Karpas-422 (cell line): ENCODE measurements around the gene FBXL7. TPM values are rescaled to one million over a fixed set of nuclear protein-coding genes. Genes with fewer than 3 reads are reported as not detected.

Experiments used
- DNase-seq: peaks from one replicate; pipeline ENCODE4 v3.0.0-alpha.2; 2015
- H2AFZ ChIP-seq: fragments of 200-600 bp; sonication (generic); 2 replicates; pipeline ENCODE4 v1.6.1; 2014; ENCODE audit warnings: antibody characterized with exemption, low read length, mixed read lengths
- H3K27ac ChIP-seq: fragments of 200-600 bp; sonication (generic); 2 replicates; pipeline ENCODE4 v1.5.1; 2014; ENCODE audit warnings: mild to moderate bottlenecking, low read length, moderate library complexity
- H3K27me3 ChIP-seq: fragments of 200-600 bp; sonication (generic); 2 replicates; pipeline ENCODE4 v1.6.1; 2014; ENCODE audit warnings: low read length, mixed read lengths
- H3K36me3 ChIP-seq: fragments of 200-600 bp; sonication (generic); 2 replicates; pipeline ENCODE4 v1.6.1; 2014; ENCODE audit warnings: low read length, mixed read lengths; ENCODE audit not compliant: insufficient read depth
- H3K4me1 ChIP-seq: fragments of 200-600 bp; sonication (generic); 2 replicates; pipeline ENCODE4 v1.6.1; 2014; ENCODE audit warnings: mild to moderate bottlenecking, low read length, mixed read lengths
- H3K4me2 ChIP-seq: fragments of 200-600 bp; sonication (generic); 2 replicates; pipeline ENCODE4 v1.6.1; 2014; ENCODE audit warnings: low read length, low read depth, mild to moderate bottlenecking; ENCODE audit not compliant: poor library complexity, severe bottlenecking
- H3K4me3 ChIP-seq: fragments of 200-600 bp; sonication (generic); 2 replicates; pipeline ENCODE4 v1.5.1; 2014; ENCODE audit warnings: mild to moderate bottlenecking, antibody characterized with exemption, low read length, mixed read lengths
- H3K79me2 ChIP-seq: fragments of 200-600 bp; sonication (generic); 2 replicates; pipeline ENCODE4 v1.6.1; 2014; ENCODE audit warnings: mild to moderate bottlenecking, low read length, mixed read lengths
- H3K9ac ChIP-seq: fragments of 200-600 bp; sonication (generic); 2 replicates; pipeline ENCODE4 v1.6.0; 2014; ENCODE audit warnings: low read length
- H3K9me2 ChIP-seq: fragments of 200-600 bp; sonication (generic), shearing (Covaris generic); replicated peaks from 2 replicates; pipeline ENCODE4 v1.6.0; 2014; ENCODE audit warnings: mild to moderate bottlenecking, low read length, moderate library complexity; ENCODE audit not compliant: insufficient read depth
- H3K9me3 ChIP-seq: fragments of 300-700, 200-600 bp; sonication (generic); 2 replicates; pipeline ENCODE4 v1.6.1; 2014; ENCODE audit warnings: low read length, mixed read lengths
- H4K20me1 ChIP-seq: fragments of 200-600 bp; sonication (generic); 2 replicates; pipeline ENCODE4 v1.6.1; 2014; ENCODE audit warnings: mild to moderate bottlenecking, antibody characterized with exemption, low read length, low read depth; ENCODE audit not compliant: insufficient read depth
- total RNA-seq: library from RNA; depleted of rRNA; stranded (reverse); fragments of >200 nt; shearing (Covaris generic); gene quantifications from 2 replicates; pipeline ENCODE4 v1.2.3, GENCODE V29; 2014; ENCODE audit warnings: low replicate concordance

FBXL7 gene
- total RNA-seq, 1 experiment from 2014 or later = not detected

- Histone ChIP-seq H3K36me3 (no peaks in the 10 kb centered on the region), H3K79me2 (no peaks in the 10 kb centered on the region), H3K27me3 (no peaks in the 10 kb centered on the region), H3K27ac (no peak overlapping the region), H3K4me2 (no peak overlapping the region), H3K9me3 (peaks cover 9% of the 10 kb centered on the region), H2AFZ (no peak overlapping the region), H3K4me3 (no peak overlapping the region), H3K9me2 (no peaks in the 10 kb centered on the region), H3K4me1 (no peaks in the 10 kb centered on the region), H4K20me1 (no peaks in the 10 kb centered on the region), H3K9ac (no peak overlapping the region)
- DNase-seq = no peak
Observed at GRCh38 chr5:15715967-15716366, 216.0 kb downstream of the FBXL7 start.

GRCh38 chr5:15717001-15717400, 217.0 kb downstream of the FBXL7 start:
- no peak overlapping the region for H3K27ac ChIP-seq
- H3K36me3 ChIP-seq = no peaks in the 10 kb centered on the region
- no peaks in the 10 kb centered on the region for H4K20me1 ChIP-seq
- no peak for DNase-seq
- no peak overlapping the region for H3K4me3 ChIP-seq
- H3K4me2 ChIP-seq = no peak overlapping the region
- H3K9me3 ChIP-seq = peaks cover 10% of the 10 kb centered on the region; the same call in 1 of the 2 replicates
- H3K79me2 ChIP-seq = no peaks in the 10 kb centered on the region
- no peak overlapping the region for H3K9ac ChIP-seq
- no peaks in the 10 kb centered on the region for H3K4me1 ChIP-seq
- H2AFZ ChIP-seq = no peak overlapping the region
- no peaks in the 10 kb centered on the region for H3K27me3 ChIP-seq
- no peaks in the 10 kb centered on the region for H3K9me2 ChIP-seq

GRCh38 chr5:15718421-15719179, 218.6 kb downstream of the FBXL7 start:
- H3K4me2 ChIP-seq = no peak overlapping the region

GRCh38 chr5:15719784-15720183, 219.8 kb downstream of the FBXL7 start:
- no peaks in the 10 kb centered on the region for H3K36me3 ChIP-seq

More at GRCh38 chr5:15718421-15719179, 218.6 kb downstream of the FBXL7 start:
- Histone ChIP-seq H3K9me3 (peaks cover 10% of the 10 kb centered on the region; the same call in 1 of the 2 replicates), H2AFZ (no peak overlapping the region), H3K27ac (no peak overlapping the region), H3K4me3 (no peak overlapping the region), H3K4me1 (no peaks in the 10 kb centered on the region), H3K79me2 (no peaks in the 10 kb centered on the region), H3K36me3 (no peaks in the 10 kb centered on the region), H4K20me1 (no peaks in the 10 kb centered on the region), H3K9ac (no peak overlapping the region), H3K27me3 (no peaks in the 10 kb centered on the region), H3K9me2 (no peaks in the 10 kb centered on the region)
- DNase-seq = no peak

GRCh38 chr5:15720515-15720914, 220.5 kb downstream of the FBXL7 start:
- Histone ChIP-seq H3K9me2 (no peaks in the 10 kb centered on the region), H4K20me1 (no peaks in the 10 kb centered on the region), H3K9ac (no peak overlapping the region)

More at GRCh38 chr5:15719784-15720183, 219.8 kb downstream of the FBXL7 start:
- no peaks in the 10 kb centered on the region for H4K20me1 ChIP-seq
- no peak overlapping the region for H3K4me3 ChIP-seq
- no peak overlapping the region for H3K9ac ChIP-seq
- DNase-seq = no peak
- peaks cover 10% of the 10 kb centered on the region; the same call in 1 of the 2 replicates for H3K9me3 ChIP-seq
- H3K79me2 ChIP-seq = no peaks in the 10 kb centered on the region
- no peaks in the 10 kb centered on the region for H3K27me3 ChIP-seq
- H3K4me2 ChIP-seq = no peak overlapping the region
- H3K4me1 ChIP-seq = no peaks in the 10 kb centered on the region
- H2AFZ ChIP-seq = no peak overlapping the region
- no peaks in the 10 kb centered on the region for H3K9me2 ChIP-seq
- H3K27ac ChIP-seq = no peak overlapping the region

GRCh38 chr5:15722305-15722704, 222.3 kb downstream of the FBXL7 start:
- no peaks in the 10 kb centered on the region for H3K27me3 ChIP-seq
- H3K36me3 ChIP-seq = no peaks in the 10 kb centered on the region
- H3K9me3 ChIP-seq = peaks cover 12% of the 10 kb centered on the region; the same call in 1 of the 2 replicates
- no peaks in the 10 kb centered on the region for H3K79me2 ChIP-seq
- H3K4me2 ChIP-seq = no peak overlapping the region
- no peak for DNase-seq
- no peak overlapping the region for H3K27ac ChIP-seq
- H3K9me2 ChIP-seq = no peaks in the 10 kb centered on the region
- no peak overlapping the region for H3K4me3 ChIP-seq
- H4K20me1 ChIP-seq = no peaks in the 10 kb centered on the region
- H2AFZ ChIP-seq = no peak overlapping the region
- H3K9ac ChIP-seq = no peak overlapping the region
- H3K4me1 ChIP-seq = no peaks in the 10 kb centered on the region

More at GRCh38 chr5:15720515-15720914, 220.5 kb downstream of the FBXL7 start:
- H3K4me1 ChIP-seq = no peaks in the 10 kb centered on the region
- no peak overlapping the region for H2AFZ ChIP-seq
- H3K27ac ChIP-seq = no peak overlapping the region
- no peak overlapping the region for H3K4me3 ChIP-seq
- peaks cover 14% of the 10 kb centered on the region; the same call in 1 of the 2 replicates for H3K9me3 ChIP-seq
- DNase-seq = no peak
- no peak overlapping the region for H3K4me2 ChIP-seq
- H3K79me2 ChIP-seq = no peaks in the 10 kb centered on the region
- no peaks in the 10 kb centered on the region for H3K27me3 ChIP-seq
- no peaks in the 10 kb centered on the region for H3K36me3 ChIP-seq

- no peaks in the 10 kb centered on the region for H3K4me1 ChIP-seq
Observed at GRCh38 chr5:15727375-15727774, 227.4 kb downstream of the FBXL7 start.

GRCh38 chr5:15728811-15729210, 228.8 kb downstream of the FBXL7 start:
- H3K27ac ChIP-seq = no peak overlapping the region
- H2AFZ ChIP-seq = no peak overlapping the region
- peaks cover 11% of the 10 kb centered on the region; the same call in 1 of the 2 replicates for H3K9me3 ChIP-seq
- no peaks in the 10 kb centered on the region for H4K20me1 ChIP-seq
- H3K4me2 ChIP-seq = no peak overlapping the region
- no peak for DNase-seq
- H3K9me2 ChIP-seq = no peaks in the 10 kb centered on the region
- H3K9ac ChIP-seq = no peak overlapping the region
- no peaks in the 10 kb centered on the region for H3K4me1 ChIP-seq
- H3K36me3 ChIP-seq = no peaks in the 10 kb centered on the region
- no peaks in the 10 kb centered on the region for H3K27me3 ChIP-seq
- H3K4me3 ChIP-seq = no peak overlapping the region
- H3K79me2 ChIP-seq = no peaks in the 10 kb centered on the region

More at GRCh38 chr5:15727375-15727774, 227.4 kb downstream of the FBXL7 start:
- H3K9ac ChIP-seq = no peak overlapping the region
- no peak overlapping the region for H3K27ac ChIP-seq
- H3K9me3 ChIP-seq = peaks cover 11% of the 10 kb centered on the region; the same call in 1 of the 2 replicates
- no peak overlapping the region for H2AFZ ChIP-seq
- no peak overlapping the region for H3K4me2 ChIP-seq
- no peaks in the 10 kb centered on the region for H3K79me2 ChIP-seq
- no peak for DNase-seq
- H3K9me2 ChIP-seq = no peaks in the 10 kb centered on the region
- H4K20me1 ChIP-seq = no peaks in the 10 kb centered on the region
- no peaks in the 10 kb centered on the region for H3K36me3 ChIP-seq
- H3K4me3 ChIP-seq = no peak overlapping the region
- H3K27me3 ChIP-seq = no peaks in the 10 kb centered on the region
